HPDE6-E6E7 (cell line): Measurements from ENCODE around the gene VCP.

Source experiments
- DNase-seq: peaks from one replicate; pipeline ENCODE4 v3.0.0; 2011; ENCODE audit warnings: missing footprints; ENCODE audit errors: extremely low spot score

VCP gene

GRCh38 chr9:35014517-35014916 is 57.9 kb downstream of the VCP start:
- no peak for DNase-seq

GRCh38 chr9:35010351-35010958 is 62.0 kb downstream of the VCP start:
- DNase-seq = no peak
